ENCODE results near the gene KANSL2.
"Not testable (repeated sequence)": the region's sequence is repeated elsewhere in the genome, so short reads cannot be mapped to it uniquely, and the experiment has no call there.

The KANSL2 gene

DNA sequence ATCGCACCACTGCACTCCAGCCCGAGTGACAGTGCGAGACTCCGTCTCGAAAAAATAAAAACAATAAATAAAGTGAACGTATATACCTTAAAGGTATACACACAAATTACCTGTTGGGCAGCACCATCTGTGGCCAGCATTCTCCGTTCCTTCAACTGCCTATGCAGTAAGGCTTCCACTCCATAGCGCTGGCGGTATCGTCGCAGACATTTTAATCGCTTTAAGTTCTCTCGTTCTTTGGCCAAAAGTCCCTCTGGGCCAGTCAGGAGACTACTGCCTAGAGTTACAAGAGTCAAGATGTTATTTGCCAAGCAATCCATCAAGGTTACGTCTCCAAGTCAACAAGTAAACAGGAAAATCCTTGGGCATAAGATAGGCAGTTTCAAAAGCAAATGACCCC lies 13.0 kb downstream of the KANSL2 start:
- H3K27ac Mint-ChIP-seq = no peak overlapping the region
- H3K4me3 Mint-ChIP-seq = no peak overlapping the region
- no peaks in the 10 kb centered on the region for H3K27me3 Mint-ChIP-seq
- no peak for ATAC-seq (ENCODE audit: low read depth)
- peaks cover 23% of the 10 kb centered on the region for H3K36me3 Mint-ChIP-seq
- no peak for DNase-seq (ENCODE audit: low spot score in 2 of 2)
- H3K4me1 Mint-ChIP-seq = peaks cover 2% of the 10 kb centered on the region
- no peaks in the 10 kb centered on the region for H3K9me3 Mint-ChIP-seq

DNA sequence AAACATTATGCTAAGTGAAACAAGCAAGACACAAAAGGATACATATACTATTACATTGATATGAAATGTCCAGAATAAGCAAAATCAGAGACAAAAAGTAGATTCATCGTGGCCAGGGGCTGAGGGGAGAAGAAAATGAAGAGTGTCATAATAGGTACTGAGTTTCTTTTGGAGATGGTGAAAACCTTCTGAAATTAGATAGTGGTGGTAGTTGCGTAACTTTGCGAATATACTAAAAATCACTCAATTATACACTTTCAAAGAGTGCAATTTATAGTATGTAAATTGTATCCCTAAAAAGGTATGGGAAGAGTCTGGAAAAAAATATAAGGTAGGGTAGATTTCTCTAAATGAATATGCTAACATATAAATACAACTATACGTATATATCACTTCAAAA lies 22.2 kb downstream of the KANSL2 start:
- no peak overlapping the region for H3K4me3 Mint-ChIP-seq
- no peaks in the 10 kb centered on the region for H3K4me1 Mint-ChIP-seq
- H3K36me3 Mint-ChIP-seq = peaks cover 25% of the 10 kb centered on the region
- no peak for ATAC-seq (ENCODE audit: low read depth)
- no peaks in the 10 kb centered on the region for H3K27me3 Mint-ChIP-seq
- no peak overlapping the region for H3K27ac Mint-ChIP-seq
- no peaks in the 10 kb centered on the region for H3K9me3 Mint-ChIP-seq
- no peak for DNase-seq (ENCODE audit: low spot score in 2 of 2)

DNA sequence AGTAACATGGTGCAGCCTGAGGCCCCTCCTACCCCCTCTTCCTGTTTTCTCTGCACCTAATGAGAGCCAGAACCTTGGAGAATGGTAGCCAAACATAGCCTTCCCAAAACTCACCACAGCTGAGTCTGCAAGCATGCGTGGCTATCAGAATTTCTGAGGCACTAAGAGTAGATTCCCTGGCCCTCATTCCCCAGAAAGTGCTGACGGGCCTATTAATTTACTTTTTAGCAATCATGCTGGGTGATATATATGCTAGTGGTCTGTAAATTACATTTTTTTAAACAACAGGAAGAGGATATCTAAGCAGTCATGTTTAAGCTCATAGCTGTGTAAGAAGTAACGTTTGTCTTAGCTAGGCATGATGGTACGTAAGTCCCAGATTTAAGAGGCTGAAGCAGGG lies 30.4 kb downstream of the KANSL2 start:
- no peak for ATAC-seq (ENCODE audit: low read depth)
- H3K36me3 Mint-ChIP-seq = peaks cover 25% of the 10 kb centered on the region
- H3K27ac Mint-ChIP-seq = peak overlapping the region; percentile 28
- no peak for DNase-seq (ENCODE audit: low spot score in 2 of 2)
- no peak overlapping the region for H3K4me3 Mint-ChIP-seq
- no peaks in the 10 kb centered on the region for H3K4me1 Mint-ChIP-seq
- no peaks in the 10 kb centered on the region for H3K9me3 Mint-ChIP-seq
- H3K27me3 Mint-ChIP-seq = no peaks in the 10 kb centered on the region

DNA sequence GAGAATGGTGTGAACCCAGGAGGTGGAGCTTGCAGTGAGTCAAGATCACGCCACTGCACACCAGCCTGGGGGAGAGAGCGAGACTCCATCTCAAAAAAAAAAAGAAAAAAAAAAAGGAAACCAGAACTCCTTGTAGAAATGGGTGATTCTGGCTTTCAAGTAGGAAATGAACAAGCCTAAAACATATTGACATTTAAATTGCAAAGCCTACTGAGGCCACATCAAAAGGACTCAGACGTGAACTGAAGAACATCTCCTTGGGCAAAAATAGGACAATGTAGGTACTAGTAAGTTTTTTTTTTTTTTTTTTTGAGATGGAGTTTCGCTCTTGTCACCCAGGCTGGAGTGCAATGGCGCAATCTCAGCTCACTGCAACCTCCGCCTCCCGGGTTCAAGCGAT lies 36.7 kb downstream of the KANSL2 start:
- ATAC-seq (ENCODE audit: low read depth); H3K4me1 Mint-ChIP-seq; H3K27me3 Mint-ChIP-seq; H3K4me3 Mint-ChIP-seq; DNase-seq (ENCODE audit: low spot score in 2 of 2); H3K27ac Mint-ChIP-seq; H3K9me3 Mint-ChIP-seq: not testable (repeated sequence)
- peaks cover 17% of the 10 kb centered on the region for H3K36me3 Mint-ChIP-seq

DNA sequence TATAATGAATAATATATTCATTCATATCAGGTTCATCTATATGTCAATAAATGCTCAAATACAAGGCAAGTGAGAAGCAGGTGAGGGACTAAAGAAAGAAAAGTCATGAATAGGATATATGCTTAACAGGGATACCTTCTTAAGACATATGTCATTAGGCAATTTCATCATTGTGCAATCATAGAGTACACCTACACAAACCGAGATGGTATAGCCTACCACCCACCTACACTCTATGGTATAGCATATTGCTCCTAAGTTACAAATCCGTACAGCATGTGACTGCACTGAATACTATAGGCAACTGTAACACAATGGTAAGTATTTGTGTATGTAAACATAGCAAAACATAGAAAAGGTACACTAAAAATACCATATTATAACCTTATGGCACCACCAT lies 39.0 kb downstream of the KANSL2 start:
- H3K27ac Mint-ChIP-seq = no peak overlapping the region
- no peak overlapping the region for H3K4me3 Mint-ChIP-seq
- H3K9me3 Mint-ChIP-seq = peaks cover 7% of the 10 kb centered on the region
- H3K36me3 Mint-ChIP-seq = peaks cover 16% of the 10 kb centered on the region
- H3K27me3 Mint-ChIP-seq = no peaks in the 10 kb centered on the region
- no peak for DNase-seq (ENCODE audit: low spot score in 2 of 2)
- no peak for ATAC-seq (ENCODE audit: low read depth)
- no peaks in the 10 kb centered on the region for H3K4me1 Mint-ChIP-seq

DNA sequence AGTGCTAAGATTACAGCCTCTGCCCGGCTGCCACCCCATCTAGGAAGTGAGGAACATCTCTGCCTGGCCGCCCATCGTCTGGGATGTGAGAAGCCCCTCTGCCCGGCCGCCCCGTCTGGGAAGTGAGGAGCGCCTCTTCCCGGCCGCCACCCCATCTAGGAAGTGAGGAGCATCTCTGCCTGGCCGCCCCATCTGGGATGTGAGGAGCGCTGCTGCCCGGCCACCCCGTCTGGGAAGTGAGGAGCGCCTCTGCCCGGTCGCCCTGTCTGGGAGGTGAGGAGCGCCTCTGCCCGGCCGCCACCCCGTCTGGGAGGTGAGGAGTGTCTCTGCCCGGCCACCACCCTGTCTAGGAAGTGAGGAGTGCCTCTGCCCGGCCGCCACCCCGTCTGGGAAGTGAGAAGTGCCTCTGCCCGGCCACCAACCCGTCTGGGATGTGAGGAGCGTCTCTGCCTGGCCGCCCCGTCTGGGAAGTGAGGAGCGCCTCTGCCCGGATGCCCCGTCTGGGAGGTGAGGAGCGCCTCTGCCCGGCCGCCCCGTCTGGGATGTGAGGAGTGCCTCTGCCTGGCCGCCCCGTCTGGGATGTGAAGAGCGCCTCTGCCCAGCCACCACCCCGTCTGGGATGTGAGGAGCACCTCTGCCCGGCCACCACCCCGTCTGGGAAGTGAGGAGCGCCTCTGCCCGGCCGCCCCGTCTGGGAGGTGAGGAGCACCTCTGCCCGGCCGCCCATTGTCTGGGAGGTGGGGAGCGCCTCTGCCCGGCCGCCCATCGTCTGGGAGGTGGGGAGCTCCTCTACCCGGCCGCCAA lies 40.1 kb downstream of the KANSL2 start:
- not testable (repeated sequence) for H3K27ac Mint-ChIP-seq; ATAC-seq (ENCODE audit: low read depth)

DNA sequence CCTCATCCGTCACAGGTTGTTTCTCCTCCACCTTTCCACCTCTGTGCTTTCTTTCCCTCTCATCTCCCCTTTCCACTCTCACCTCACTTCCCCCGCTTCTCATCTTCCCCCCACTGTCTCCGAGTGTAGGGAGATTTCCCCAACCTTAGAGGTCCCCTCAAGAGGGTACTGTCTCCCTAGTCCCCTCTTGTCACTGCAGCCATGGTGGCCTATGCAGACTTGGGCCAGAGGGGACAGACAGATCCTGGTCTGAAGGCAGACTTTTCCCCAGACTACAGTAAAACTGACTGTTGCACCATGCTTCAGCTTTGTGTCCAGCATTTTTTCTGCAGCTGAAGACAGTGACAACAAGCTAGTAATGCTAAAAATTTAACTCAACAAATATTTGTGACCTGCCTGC lies 41.2 kb downstream of the KANSL2 start:
- H3K36me3 Mint-ChIP-seq = peaks cover 13% of the 10 kb centered on the region
- H3K4me3 Mint-ChIP-seq = no peak overlapping the region
- H3K27me3 Mint-ChIP-seq = no peaks in the 10 kb centered on the region
- peaks cover 7% of the 10 kb centered on the region for H3K9me3 Mint-ChIP-seq
- no peak overlapping the region for H3K27ac Mint-ChIP-seq
- ATAC-seq (ENCODE audit: low read depth) (no peak), DNase-seq (ENCODE audit: low spot score in 2 of 2) (no peak)
- H3K4me1 Mint-ChIP-seq = no peaks in the 10 kb centered on the region

More for the DNA sequence above, 40.1 kb downstream of the KANSL2 start:
- DNase-seq (ENCODE audit: low spot score in 2 of 2); H3K4me3 Mint-ChIP-seq; H3K9me3 Mint-ChIP-seq; H3K27me3 Mint-ChIP-seq; H3K4me1 Mint-ChIP-seq: not testable (repeated sequence)
- peaks cover 15% of the 10 kb centered on the region for H3K36me3 Mint-ChIP-seq

DNA sequence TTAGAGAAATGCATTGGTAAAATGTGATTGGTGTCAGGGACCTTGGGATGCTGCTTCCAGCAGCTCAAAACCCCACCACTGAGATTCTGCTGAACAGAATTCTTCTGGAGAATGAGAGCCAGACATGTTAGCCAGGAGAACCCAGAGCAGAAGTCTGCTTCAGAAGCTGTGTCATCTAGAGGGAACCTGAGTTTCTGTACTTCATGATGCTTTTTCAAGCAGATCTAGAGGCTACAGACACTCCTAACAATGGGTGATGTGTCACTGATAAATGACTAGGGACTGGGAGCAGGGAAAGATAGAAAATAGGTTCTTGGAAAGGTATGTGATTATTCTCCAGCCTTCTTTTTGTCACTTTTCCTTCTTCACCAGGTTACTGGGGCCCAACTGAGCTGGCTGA lies 41.6 kb downstream of the KANSL2 start:
- Mint-ChIP-seq H3K27me3 (no peaks in the 10 kb centered on the region), H3K4me1 (no peaks in the 10 kb centered on the region), H3K9me3 (peaks cover 7% of the 10 kb centered on the region), H3K27ac (no peak overlapping the region), H3K4me3 (no peak overlapping the region), H3K36me3 (peaks cover 13% of the 10 kb centered on the region)
- ATAC-seq (ENCODE audit: low read depth) = no peak
- no peak for DNase-seq (ENCODE audit: low spot score in 2 of 2)

DNA sequence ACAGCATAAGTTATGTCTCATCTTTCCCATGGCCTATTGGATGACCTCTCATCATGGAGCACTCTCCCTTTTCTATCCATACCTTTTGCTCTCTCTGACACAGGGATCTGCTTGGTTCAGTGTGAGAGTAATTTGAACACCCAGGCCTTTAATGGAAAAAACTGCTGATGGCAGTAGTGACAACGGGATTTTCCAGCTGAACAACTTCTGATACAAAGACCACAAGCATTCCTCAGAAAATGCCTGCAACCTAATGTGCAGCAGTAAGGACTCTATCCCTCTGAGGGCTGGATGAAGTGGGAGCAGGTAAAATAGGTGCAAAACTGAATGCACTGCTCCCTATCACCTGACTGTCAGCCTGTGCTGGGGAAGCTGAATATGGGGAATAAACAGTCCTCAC lies 51.0 kb downstream of the KANSL2 start:
- ATAC-seq (ENCODE audit: low read depth) = no peak
- no peak for DNase-seq (ENCODE audit: low spot score in 2 of 2)
- Mint-ChIP-seq H3K9me3 (no peaks in the 10 kb centered on the region), H3K27ac (no peak overlapping the region), H3K4me3 (no peak overlapping the region), H3K36me3 (no peaks in the 10 kb centered on the region), H3K4me1 (no peaks in the 10 kb centered on the region), H3K27me3 (peaks cover 38% of the 10 kb centered on the region)

DNA sequence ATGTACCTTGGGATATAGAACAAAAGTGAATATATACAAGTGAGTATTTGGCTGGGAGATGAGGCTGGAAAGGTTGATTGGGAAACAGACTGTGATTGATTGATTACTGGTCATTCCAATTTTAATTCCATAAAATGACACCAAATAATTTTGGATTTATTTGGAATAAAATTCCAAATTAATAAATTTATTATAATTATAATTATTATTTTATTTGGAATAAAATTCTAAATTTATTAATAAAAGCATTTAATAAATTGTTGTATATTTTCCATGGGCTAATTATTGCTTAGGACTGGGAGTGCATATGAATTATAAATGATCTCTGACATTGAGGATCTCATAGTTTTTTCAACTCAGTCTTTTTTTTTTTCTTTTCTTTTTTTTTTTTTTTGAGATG lies 51.7 kb downstream of the KANSL2 start:
- no peak overlapping the region for H3K4me3 Mint-ChIP-seq
- no peaks in the 10 kb centered on the region for H3K36me3 Mint-ChIP-seq
- no peak for DNase-seq (ENCODE audit: low spot score in 2 of 2)
- H3K4me1 Mint-ChIP-seq = no peaks in the 10 kb centered on the region
- no peak for ATAC-seq (ENCODE audit: low read depth)
- no peaks in the 10 kb centered on the region for H3K9me3 Mint-ChIP-seq
- no peak overlapping the region for H3K27ac Mint-ChIP-seq
- peaks cover 38% of the 10 kb centered on the region for H3K27me3 Mint-ChIP-seq

DNA sequence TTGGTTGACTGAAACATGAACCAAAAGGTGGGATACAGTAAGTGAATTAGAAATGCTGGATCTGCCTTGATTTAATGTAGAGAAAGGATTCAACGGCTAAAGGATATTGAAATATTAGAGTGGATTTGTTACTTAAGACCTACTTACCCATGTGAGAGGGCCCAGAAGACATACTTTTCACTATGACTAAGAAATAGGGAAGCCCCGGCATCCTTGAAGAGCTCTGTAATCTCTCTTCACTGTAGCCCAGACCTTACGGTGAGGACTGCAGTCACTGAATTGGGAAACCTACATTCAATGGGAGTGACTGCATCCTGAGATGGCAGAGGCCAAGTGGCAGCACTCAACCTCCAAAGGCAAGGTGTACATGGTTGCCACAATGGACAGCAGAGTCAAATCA lies 52.5 kb downstream of the KANSL2 start:
- Mint-ChIP-seq H3K27ac (no peak overlapping the region), H3K36me3 (no peaks in the 10 kb centered on the region), H3K9me3 (no peaks in the 10 kb centered on the region), H3K4me3 (no peak overlapping the region), H3K27me3 (peaks cover 38% of the 10 kb centered on the region), H3K4me1 (no peaks in the 10 kb centered on the region)
- no peak for ATAC-seq (ENCODE audit: low read depth)
- DNase-seq (ENCODE audit: low spot score in 2 of 2) = no peak

DNA sequence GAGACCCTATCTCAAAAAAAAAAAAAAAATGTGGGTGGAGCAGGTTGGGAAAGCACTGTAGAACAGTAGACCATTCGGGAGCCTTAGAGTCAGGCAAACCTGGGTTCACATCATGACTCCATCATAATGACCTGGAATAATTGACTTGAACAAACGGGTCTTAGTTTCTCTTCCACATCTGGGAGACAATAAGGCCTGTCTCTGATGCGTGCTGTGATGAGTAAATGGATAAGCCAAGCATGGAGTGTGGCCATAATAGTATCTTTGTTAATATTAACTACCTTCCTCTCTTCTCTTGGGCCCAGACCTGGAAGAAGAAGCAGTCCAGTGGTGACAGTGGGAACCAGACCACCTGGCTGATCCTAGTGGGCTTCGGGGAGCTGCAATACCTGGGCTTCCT lies 54.5 kb downstream of the KANSL2 start:
- Mint-ChIP-seq H3K9me3 (no peaks in the 10 kb centered on the region), H3K4me3 (no peak overlapping the region), H3K27me3 (peaks cover 27% of the 10 kb centered on the region), H3K27ac (no peak overlapping the region), H3K4me1 (no peaks in the 10 kb centered on the region), H3K36me3 (no peaks in the 10 kb centered on the region)
- DNase-seq (ENCODE audit: low spot score in 2 of 2) (no peak), ATAC-seq (ENCODE audit: low read depth) (no peak)

DNA sequence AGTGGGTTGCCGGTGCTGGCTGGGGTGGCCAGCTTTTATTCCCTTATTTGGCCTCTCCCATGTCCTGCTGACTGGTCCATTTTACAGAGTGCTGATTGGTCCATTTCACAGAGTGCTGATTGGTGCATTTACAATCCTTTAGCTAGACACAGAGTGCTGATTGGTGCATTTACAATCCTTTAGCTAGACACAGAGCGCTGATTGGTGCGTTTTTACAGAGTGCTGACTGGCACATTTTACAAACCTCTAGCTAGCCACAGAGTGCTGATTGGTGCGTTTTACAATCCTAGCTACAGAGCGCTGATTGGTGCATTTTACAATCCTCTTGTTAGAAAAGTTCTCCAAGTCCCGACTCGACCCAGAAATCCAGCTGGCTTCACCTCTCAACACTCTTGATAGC lies 59.0 kb downstream of the KANSL2 start:
- H3K36me3 Mint-ChIP-seq; H3K4me1 Mint-ChIP-seq; H3K4me3 Mint-ChIP-seq; H3K9me3 Mint-ChIP-seq; ATAC-seq (ENCODE audit: low read depth); H3K27ac Mint-ChIP-seq; DNase-seq (ENCODE audit: low spot score in 2 of 2): not testable (repeated sequence)
- H3K27me3 Mint-ChIP-seq = peaks cover 22% of the 10 kb centered on the region

DNA sequence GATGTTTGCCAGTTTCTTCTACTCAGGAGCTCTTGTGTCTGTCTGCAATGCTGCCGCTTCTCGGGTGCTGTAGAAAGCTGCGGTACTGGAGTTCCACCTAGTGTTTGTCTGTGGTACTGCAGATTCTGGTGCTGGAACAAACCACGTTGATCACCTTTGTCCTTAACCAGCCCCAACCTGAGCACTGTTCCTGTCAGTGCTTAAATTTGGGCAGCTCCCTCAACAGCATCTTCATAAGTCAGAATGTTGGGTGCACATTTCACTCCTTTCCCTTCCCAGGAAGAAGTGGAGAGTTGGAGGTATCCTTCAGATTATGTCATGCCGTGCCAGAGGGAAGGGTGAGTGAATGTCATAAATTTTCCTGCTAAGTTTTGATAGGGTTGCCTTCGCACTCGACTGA lies 63.5 kb downstream of the KANSL2 start:
- peak; percentile 88 for ATAC-seq (ENCODE audit: low read depth)

DNA sequence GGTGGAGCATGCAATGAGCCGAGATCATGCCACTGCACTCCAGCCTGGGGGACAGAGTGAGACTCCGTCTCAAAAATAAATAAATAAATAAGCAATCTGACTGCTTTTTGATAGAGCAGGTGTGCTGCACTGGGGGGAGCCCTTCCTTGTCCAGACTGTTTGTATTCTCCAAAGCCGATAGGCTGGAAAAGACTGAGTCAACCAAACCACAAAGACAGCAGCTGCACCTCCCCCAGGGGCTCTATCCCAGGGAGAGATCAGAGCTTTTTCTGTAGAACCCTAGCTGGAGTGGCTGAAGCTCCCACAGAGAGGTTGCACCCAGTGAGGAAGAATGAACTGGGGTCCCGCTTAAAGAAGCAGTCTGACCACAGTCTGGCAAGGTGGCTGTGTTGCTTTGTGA lies 66.4 kb downstream of the KANSL2 start:
- no peak for DNase-seq (ENCODE audit: low spot score in 2 of 2)
- Mint-ChIP-seq H3K27me3 (peaks cover 25% of the 10 kb centered on the region), H3K27ac (no peak overlapping the region), H3K9me3 (peaks cover 20% of the 10 kb centered on the region), H3K4me1 (peaks cover 6% of the 10 kb centered on the region), H3K4me3 (no peak overlapping the region), H3K36me3 (peaks cover 10% of the 10 kb centered on the region)
- ATAC-seq (ENCODE audit: low read depth) = no peak

More for the DNA sequence above, 63.5 kb downstream of the KANSL2 start:
- Mint-ChIP-seq H3K36me3 (peaks cover 4% of the 10 kb centered on the region), H3K4me3 (no peak overlapping the region), H3K4me1 (peaks cover 6% of the 10 kb centered on the region), H3K27ac (no peak overlapping the region), H3K9me3 (peaks cover 8% of the 10 kb centered on the region), H3K27me3 (peaks cover 21% of the 10 kb centered on the region)
- DNase-seq (ENCODE audit: low spot score in 2 of 2) = peak; percentile 73 to 74

Measured in memory B cell (primary cell).